ENCODE data around the gene ISM1.

Gene ISM1

DNA sequence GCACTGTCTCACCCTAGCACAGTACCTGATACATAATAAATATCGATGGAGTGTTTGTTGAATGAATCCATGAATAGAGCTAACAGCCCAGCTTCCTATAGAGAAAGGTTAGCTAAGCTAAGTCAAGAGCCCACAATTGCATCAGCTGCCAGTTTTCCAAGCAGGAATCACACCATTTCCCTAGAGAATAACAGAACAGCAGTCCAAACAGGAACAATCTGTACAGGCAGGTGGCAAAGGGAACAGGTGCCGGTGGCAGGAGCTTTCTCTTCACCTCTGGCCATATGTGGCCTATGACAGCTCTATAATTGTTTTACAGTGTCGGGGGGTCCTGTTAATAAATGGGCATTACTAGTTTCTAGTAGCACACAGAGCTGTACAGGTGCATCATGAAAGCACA, 38.8 kb downstream of the ISM1 start:
- DNase-seq, result no peak

DNA sequence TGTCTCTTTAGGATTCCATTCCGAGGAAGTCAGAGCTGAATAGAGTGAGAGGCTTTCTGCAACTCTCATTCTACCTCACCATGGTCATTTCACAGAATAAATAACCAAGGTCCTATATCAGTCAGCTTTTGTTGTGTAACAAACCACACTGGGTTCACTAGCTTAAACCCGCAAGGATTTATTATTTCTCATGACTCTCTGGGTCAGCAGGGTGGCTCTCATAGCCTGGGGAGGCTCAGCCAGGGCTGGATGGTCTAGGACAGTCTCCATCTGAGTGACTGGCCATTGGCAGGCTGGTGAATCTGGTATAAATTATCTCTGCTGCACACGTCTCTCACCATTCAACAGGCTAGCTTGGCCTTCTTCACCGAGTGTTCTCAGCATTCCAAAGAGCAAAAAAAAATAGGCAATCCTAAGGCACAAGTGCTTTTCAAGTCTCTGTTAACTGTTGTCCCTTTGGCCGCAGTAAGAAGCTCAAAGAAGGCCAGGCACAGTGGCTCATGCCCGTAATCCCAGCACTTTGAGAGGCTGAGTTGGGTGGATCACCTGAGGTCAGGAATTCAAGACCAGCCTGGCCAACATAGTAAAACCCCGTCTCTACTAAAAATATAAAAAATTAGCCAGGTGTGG, 39.7 kb downstream of the ISM1 start:
- no peak for DNase-seq

DNA sequence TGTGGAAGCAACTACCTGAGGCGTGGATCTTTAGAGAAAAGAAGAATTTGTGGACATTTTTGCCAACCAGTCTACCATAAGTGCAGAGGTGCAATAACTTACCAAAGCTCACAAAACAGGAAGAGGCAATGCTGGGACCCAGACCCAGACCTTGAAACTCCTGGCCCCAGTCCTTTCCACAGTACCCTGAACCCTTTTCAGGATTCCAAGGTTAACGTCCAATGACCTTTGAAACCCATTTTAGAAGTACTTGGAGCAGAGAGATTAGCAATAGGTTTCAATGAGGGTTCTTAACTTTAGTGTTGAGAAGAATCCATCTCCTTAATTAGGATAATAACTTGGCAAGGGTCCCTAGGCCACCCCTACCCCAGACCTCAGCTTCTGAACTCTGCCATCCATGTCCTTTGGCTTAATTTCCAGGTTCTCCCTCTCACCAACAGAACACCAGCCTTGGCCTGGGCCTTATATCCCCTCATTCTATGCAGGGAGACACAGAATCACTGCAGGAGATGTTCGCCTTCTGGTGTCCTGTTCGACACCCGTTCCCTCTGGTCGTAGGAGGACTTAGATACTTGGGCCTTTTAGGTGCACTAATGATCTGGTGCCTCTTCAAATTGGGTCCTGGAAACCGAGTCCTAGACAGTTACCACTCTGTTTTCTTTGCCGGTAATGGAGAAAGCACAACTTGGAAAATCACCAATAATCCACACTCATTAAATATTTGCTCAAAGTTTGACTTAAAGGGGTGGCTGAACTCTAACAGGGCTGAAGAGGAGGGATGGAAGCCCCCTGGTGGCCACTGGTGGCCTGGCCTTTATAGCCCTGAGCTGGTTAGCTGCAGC, 40.6 kb downstream of the ISM1 start:
- no peak for DNase-seq

DNA sequence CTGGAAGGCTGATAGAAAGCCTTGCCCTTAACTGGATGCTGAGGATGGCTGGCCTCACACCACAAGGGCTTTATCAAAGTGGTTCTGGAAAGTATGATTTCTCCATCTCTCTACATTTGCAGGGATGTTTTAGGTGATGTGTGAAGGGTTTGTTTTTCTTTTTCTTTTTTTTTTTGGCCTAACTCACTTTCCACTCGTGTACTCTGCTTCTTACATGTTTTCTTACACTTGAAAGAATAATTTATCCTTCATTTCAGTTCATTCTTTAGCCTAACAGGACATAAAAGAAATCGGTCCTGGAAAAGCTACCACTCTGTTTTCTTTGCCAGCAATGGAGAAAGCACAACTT, 41.2 kb downstream of the ISM1 start:
- DNase-seq, result no peak

DNA sequence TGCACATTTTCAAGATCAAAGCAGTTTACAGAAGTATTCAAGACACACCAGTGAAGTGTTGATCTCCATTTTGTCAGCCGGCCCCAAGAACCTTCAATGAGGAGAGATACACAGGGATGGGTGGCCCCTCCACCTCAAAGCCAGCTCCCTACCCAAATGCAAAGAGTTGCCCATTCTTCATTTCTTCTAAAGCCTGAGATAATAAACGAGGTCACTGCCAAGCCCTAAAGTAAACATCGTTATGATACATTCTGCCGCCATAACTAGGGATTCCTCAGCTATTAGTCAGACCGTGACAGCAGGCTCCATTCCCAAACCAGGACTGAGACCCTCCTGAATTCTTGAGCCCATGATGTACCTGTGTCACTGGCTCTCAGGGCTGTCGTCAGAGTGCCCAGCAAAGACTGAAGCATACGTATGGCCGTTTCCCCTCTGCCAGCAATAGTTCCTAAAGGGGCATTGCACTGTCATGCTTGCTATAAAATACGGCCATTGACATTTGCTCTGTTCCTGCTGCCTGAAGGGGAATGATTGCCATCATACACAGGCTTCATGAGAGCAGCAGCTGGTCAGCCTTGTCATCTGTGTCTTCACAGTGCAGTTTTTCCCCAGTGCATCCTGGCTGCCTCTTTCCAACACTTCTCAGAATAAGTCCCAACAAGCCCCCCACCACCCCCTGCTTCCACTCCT, 41.7 kb downstream of the ISM1 start:
- no peak for DNase-seq

DNA sequence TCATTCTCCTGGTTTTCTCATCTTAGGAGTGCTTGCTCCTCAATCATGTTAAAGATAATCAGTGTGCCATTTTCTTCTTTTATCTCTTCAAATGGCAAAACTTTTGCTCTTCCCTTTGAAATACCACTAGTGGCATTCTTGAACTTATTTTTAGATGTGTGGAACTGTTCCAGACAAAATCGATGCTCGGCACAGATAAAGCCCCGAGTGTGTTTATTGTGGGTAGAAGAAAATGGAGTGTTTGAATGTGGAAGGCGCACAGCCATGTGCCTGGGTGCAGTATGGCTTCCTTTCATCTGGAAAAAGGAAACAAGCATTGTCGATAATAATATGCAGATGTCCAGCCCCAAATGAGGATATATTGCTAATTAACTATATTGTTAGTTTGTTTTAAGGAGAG, 42.4 kb downstream of the ISM1 start:
- no peak for DNase-seq

DNA sequence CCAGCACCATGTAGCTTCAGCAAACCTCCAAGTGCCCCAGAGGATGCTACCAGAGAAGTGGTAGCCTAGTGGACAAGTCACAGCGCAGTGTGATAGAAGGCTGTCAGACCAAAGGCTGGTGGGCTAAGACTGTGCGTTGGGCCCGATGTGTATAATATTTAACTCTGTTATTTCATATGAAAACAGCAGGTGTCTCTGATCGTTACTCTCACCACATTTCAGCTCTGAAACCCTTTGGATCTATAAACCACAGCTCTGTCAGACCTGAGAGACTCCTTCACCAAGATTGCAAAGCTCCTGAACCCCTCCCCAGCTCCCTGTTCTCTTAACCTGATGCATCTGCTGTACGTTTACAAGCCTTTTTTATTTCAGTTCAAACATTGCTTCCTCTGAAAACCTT, 43.8 kb downstream of the ISM1 start:
- no peak for DNase-seq

DNA sequence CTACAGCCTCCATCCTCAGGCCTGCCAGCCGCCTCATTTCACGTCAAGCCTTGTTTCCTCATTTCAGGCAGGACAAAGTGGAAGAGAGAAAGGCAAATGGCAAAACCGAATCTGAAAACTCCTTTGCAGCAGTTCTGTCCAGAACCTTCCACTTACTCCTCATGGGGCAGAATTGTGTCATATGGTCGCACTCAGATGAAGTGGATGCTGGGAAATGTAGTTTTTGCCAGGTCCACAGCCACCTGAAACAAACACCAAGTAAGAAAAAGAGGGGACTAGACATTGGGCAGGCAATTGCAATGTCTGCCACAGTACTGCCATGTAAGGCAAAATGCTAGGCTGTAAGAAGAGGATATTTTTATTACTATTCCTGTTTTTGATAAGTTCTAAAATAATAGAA, 44.9 kb downstream of the ISM1 start:
- DNase-seq, result no peak

DNA sequence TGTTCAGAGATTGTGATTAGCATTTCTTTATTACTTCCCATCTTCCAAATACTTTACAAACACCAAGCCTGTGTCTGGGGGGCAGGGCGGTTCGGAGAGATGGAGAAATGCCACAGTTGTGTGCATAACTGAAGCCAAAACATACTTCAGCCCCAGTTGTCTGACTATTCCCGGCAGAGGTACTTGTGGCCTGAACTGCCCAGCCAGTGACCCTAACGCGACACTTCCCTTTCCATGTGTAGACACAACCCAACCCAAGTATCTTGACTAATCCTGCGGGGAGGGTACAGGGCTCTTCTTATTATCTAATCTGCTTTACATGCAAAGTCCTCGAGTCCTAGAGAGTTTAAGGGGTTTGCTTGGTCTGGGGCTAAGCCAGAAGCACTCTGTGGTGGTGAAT, 46.2 kb downstream of the ISM1 start:
- DNase-seq, result no peak

DNA sequence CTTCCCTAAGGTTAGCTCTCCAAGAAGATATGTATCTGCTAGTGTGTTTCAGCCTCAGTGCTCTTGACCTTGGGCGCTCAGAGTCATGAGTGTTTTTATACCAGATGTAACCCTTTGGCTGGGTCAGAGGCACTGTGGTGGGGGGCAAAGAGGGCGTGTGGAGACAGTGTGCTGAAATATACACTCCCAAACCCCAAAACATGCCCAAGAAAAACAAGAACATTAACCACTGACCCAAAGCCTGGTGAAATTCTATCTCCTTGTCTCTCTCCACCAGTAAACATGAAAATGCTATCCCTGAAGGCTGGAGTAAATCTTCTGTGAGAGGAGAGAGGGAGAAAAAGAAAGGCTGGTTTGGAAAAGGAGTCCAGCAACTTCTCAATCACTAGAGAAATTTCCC, 47.9 kb downstream of the ISM1 start:
- DNase-seq, result no peak

DNA sequence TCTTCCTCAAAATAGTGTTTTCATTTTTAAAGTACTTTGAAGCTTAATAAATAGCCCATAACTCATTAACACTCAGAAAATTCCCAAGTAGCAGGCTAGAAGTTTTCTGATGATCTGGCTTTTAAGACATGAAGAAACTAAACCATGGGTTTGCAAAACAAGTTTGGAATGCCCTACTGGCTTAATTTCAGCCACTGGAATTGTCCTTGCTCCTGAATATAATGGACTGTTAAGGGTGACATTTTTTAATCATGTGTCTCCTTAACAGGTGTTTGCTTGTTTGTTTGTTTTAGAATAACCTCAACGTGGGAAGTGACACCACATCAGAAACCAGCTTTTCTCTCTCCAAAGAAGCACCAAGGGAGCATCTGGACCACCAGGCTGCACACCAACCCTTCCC, 49.1 kb downstream of the ISM1 start:
- no peak for DNase-seq

DNA sequence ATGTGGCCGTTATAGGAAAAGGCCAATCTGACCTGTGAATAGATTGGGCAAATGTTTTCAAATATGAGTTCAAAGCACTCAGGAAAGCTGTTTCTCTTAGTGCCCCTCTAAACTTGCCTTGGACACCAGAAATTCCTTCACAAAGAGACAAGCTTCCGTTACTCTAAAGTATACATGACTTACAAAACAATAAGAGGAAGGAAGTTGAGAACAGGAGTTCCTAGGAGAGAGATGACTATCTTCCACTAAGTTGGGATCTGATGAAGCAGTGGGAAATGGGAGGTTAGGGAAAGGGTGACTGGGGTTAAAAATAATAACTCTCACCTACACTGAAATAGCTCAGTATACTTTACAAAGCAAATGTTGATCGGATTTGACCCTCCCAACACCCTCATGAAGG, 50.0 kb downstream of the ISM1 start:
- no peak for DNase-seq

DNA sequence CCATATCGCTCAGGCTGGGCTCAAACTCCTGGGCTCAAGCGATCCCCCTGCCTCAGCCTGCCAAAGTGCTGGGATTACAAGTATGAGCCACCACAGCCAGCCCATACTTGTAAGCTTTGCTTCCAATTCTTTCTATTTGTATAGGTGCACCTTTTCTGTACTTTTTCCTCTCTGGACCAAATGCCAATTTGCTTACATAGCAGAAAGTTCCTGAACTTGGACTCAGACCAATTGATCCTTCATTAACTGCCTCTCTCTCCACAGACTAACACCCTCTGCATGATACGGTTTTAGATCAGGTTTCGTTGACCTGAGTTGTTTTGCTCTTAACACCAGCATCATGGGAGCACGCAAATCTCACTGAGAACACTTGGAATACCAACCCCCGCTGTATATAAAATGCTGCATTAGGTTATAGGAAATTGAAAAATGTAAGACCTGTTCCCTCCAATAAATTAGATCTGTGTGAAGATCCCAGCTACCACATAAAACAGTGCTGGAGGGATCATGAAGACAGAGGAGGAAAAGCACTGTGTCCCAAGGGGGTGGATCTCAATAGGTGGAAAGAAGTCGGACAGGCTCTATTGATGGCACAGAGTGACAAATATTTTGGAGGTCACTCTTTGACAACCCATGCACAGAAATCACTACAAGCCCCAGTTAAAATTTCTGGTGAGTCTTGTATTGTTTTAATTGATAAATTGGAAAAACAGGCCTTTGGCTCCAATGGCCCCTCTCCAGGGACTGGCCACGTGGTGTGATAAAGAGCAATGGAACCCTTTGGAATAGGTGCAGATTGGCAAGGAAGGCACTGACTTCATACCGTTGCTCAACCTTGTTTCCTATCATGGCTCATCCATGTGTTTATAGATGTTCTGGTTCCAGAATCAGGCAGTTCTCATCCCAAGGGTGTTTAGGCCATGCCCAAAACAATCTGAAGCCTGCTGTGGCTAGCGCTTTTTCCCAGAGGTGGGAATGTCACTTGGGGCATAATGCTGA, 51.2 kb downstream of the ISM1 start:
- DNase-seq, result no peak

DNA sequence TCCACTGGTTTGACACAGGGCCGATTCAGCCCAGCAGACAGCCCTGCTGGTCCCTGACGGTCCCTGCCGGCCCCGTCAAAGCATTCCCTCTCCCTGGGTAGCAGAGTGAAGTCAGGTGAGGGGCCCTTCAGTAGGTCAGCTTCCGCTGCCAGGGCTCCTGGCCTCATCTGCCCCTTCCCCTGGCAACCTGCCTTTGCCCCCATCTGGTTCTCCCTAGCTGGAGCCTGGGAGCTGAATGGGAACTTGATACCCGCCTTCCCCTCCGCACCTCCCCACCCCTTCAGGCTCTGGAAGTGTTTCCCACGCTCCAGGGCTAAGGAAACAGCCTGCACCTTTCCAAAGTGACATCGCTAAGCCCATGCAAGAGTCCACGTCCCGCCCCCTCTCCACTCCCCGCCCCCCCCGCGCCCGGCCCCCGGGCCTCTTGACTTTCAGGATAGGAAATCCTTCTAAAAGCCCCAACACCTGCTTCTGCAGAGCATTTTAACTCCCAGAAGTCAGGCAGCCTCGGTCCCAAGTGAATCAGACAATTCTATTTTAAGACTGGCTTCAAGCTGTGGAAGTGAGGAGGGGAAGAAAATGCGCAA, 53.3 kb downstream of the ISM1 start:
- peak; percentile 31 for DNase-seq

DNA sequence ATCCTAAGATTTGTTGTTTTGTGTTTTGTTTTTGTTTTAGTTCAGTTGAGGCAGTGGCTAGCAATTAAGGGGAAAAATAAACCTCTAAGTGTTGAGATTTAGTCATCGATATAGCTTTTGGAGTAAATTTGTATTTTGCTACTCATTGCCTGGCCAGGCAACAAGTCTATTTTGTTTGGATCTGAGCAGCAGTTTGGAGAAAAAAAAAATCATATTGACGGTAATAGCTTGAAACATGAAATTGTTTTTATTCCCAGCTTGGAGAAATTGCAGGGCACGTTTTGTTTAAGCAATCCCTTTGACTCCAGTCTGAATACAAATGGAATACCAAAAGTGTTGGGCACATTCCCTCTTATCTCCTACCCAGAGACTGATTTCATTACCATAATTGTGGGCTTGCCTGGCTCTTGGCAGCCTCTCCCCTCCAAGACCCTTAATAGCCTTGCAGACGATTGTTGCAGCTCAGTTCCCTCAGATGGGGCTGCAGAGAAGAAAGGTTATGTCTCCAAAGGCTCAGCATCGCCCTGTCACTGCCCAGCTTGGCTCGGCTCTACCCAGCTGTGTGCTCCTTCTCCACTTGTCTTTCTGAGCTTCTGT, 56.0 kb downstream of the ISM1 start:
- peak; percentile 82 for DNase-seq

DNA sequence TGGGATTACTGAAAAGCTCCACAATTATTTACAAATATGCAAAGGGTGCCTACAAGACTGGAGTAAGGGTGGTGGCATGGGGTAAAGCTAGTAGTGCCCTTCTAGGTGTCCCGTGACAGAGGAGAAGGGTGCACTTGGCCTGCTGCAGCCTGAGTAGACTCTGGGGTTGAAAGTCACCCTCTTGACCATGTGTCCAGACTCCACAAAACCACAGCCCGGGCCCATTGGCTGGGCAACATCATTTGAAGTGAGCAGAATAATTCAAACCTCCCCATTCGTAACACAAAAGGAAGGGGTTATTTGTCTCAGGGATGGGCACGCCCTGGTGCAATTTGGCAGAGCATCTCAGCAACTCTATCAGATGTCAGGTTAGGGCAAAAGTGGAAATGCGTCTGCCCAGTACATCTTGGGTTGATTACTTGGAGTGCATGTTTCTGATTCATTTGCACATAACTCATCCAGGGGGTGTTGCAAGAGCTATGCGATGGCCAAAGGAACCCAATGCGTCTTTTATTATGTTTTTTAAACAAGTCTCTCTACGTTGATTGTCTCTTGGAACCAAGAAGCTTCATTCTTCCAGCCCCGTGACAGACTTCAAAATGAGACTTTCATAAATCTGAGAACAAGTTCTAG, 56.7 kb downstream of the ISM1 start:
- no peak for DNase-seq

DNA sequence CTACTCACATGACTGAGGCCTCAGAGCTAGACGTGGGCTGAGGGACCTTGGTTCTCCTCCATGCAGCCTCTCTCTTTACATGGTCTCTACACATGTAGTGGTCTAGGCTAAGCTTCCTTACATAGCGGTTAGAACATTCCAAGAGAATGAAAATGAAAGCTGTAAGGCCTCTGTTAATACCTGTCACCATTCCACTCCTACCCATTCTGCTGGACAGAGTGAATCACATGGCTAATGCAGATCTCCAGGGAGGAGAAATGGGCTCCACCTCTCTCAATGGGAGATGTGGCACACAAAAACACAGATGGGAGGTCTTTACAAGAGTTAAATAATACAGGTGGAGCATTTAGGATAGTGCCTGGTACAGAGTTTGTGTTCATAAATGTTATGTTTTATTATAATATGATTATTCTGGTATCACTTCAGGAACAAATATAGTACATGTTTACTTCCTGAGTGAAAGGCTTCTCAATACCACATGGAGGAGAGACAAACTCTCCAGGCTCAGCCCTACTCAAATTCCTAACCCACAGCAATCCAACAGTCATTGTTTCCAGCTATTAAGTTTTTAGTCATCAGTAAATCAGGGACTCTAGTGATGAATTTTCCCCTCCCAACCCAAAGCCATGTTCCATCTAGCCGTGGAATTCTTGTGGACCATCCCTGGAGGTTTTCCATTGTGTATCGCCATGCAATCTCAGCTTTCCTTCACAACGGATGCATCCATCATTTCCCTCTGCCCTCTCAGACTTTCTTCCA, 57.9 kb downstream of the ISM1 start:
- no peak for DNase-seq

DNA sequence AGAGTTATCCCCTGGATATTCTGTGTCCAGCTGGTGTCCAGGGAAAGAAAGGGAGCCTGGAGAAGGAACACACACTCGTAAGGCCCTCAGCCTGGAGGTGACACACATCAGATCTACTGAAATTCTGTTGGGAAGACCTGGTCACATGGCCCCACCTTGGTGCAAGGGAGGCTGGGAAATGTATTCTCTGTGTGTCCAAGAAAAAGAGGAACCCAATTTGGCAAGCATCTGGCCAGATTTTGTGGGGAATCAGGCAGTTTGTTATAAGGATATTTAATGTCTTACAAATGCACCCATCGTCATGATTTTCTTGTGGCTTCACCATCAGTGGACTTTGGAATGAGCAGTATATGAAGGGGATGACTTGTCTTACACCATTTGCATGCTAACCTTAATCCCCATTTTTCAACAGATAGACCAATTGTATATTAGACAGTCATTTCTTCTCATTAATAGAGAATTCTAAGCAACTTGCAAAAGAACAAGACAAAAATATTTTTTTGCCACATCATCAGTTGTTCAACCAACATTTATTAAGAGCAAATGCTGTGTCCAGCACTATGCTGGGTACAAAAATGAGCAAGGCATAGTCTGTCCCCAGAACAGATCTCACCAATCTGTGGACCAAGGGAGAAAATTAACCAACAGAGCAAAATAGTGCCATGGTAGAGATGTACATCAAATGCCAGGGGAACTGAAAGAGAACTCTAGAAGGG, 59.7 kb downstream of the ISM1 start:
- no peak for DNase-seq

DNA sequence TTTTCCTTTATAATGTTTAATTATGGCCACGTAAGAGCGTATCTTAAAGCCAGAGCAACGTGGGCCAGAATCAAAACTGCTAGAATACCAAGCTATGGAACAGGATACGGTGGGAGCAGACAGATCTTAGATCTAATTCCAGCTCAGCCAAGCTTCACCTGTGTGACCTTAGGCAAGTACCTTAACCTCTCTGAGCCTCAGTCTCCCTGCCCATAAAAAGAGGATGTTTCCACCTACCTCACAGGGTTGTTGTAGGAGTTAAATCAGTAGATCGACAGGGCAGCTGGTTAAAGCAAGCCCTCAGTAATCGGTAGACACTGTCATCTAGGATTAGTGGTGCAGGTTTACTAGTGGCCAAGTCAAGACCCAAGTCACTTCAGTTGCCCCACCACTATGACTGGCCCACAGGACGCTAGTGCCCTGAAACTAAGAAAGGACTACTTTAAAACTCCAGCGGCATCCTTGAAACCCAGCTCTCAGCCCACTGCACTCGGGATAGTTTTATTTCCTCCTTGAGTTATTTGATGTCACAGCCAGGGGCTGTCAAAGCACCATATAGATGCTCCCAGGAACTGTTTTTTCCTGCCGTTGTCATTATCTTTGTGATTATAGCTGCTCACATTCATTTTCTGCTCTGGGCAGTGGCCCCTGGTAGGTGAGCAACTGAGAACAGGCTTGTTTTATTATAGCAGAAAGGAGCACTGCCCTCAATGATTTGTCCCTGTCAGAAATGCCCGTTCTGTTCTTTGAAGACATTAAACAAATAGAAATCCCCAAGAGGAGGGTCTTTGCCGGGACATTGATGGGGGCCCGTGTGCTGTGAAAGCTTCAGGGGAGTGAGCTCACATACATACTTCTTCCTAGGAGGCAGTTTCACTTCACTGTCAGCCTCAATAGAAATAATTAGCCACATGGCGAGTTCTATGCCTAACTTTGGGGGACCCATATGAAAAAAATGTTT, 63.1 kb downstream of the ISM1 start:
- DNase-seq, result peak; percentile 56
